HK-2 (cell line): ENCODE data around the gene SLC9A8.
A peak's percentile ranks its signal among the peaks of the same experiment; 100 is the strongest.
"Not testable (repeated sequence)": the region's sequence is repeated elsewhere in the genome, so short reads cannot be mapped to it uniquely, and the experiment has no call there.

ENCODE experiments used
- DNase-seq: peaks from one replicate; pipeline ENCODE4 v3.0.0-alpha.2; 2018; ENCODE audit not compliant: unreplicated experiment

SLC9A8 gene

DNA sequence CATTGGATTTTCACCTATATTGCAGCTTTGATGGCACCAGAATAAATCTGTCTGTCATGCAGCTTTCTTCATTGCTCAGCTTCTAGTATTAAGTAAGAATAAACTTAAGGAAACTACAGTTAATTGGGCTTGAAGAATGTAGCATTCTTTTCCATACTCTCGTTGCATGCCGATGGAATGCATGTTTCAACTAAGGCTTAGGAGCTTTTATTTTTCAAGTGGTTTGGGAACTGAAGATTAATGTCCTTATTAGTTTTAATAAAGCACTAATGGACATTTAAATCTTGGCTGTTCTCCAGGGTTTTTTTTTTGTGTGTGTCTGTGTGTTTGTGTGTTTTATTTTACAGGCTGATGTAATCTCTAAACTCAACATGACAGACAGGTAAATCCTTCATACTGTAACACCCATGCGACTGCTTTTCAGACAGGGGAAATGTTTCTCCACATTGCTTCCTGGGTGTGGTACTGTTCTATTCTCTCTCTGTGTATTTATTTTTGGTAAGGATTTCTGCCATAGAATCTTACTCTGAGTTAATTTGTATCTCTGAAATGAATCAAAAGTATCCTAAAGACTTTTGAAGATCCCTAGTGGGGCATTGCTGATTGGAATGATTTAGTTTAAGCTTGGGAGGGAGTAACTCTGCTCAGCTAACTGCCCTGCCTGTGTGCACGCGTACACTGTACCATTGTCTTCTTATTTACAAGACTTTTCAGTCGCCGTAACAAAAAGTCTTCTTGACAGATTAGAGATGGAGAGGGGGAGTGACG, 38.0 kb downstream of the SLC9A8 start:
- no peak for DNase-seq

DNA sequence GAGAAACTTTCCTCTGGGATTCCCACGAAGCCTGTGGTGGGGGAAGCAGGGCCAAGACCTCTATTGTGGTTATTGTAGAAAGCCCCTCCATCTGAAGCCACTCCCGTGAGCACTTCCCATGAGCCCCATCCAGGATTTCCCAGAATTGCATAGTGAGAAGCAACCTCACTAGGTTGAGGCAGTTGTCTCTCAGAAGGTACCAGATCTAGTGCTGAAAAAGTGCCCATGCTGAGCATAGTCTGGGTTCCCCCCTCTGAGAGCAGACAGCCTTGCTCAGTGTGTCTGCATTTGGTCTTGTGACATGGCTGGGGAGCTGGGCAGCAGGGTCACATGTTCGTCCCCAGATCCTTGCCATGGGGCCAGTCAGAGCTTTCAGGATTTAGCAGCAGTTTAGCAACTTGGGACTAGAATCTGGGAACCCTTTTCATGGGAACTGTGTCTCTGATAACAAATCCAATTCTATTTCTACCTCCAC, 38.6 kb downstream of the SLC9A8 start:
- no peak for DNase-seq

DNA sequence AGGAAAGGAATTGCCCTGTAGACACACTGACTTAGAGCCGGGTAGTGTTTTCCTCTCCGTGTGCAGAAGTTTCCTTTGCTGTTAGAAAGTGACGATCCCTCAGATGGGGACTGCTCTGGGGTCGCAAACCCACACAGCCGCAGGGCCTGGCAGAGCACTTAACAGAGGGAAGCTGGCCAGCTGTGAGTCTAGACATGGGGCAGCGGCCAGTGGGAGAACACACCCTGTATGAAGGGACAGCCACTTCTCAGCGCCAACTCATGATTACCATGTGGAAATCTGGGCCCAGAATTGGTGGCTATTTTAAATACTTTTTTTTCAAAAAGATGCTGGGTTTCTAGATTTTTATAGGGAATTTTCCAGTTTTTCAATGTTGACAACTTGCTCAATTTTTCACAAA, 39.4 kb downstream of the SLC9A8 start:
- no peak for DNase-seq

DNA sequence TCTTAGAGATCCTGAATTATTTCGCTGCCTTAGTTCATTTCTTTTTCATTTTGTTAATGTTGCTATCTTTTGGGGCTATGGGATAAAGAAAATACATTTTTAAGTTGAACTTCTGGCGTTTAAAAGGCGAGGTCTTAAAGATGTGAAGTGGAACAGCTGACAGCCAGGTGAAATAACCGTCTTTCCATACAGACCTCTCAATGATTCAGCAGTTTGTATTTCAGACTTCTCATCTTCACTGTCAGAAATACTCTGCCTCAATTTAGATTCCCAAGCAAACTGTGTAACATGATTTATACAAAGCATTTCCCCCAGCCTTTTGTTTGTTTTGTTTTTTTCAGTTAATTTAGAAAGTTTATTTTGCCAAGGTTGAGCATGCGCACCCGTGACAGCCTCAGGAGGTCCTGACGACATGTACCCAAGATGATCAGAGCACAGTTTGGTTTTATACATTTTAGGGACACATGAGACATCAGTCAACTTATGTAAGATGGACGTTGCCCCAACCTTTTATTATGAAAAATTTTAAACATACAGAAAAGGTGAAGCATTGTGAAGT, 40.0 kb downstream of the SLC9A8 start:
- no peak for DNase-seq

DNA sequence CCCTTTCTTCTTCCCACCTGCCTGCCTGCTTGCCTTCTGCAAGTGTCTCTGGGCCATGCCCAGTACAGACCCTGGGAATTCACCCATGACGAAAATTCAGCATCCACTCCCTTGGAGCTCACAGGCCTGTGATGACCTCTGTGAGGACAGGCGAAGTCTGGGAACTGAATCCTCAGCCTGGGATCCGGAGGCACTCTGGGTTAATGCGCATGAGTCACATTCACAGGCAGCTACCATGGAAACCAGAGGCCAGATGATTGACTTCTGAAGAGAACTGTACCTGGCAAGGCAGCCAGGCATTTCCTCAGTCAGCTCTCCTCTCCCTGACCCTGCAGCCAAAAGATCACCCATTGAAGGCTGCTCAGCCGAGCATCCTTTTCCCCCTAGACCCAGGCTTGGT, 41.0 kb downstream of the SLC9A8 start:
- peak; percentile 84 for DNase-seq

DNA sequence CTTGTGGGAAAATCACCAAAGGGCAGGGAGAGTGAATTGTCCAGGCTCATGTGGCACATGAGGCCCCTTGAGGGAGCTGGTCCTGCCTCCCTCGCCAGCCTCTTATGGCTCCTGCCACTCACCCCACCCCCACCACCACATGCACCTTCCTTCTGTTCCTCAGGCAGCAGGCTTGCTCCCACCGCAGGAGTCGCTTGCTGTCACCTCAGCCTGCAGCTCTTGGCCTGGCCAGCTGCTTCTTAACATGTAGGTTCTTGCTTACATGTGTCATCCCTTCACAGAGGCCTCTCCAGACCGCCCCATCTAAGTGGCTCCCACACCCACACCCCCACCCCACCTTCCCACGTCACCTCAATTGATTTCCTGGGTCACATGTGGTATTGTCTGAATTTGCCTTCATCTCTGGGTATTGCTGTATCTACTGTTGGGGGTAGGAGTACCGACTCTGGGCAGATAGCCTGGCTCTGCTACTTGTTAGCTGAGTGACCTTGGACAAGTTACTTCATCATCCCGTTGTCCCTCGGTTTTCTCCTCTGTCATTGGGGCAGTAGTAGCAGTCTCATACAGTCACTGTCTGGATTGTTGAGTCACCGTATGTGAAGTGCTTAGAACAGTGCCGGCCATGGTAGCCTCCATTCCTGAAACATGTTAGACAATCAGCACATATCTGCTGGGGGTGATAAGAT, 41.7 kb downstream of the SLC9A8 start:
- DNase-seq: no peak

DNA sequence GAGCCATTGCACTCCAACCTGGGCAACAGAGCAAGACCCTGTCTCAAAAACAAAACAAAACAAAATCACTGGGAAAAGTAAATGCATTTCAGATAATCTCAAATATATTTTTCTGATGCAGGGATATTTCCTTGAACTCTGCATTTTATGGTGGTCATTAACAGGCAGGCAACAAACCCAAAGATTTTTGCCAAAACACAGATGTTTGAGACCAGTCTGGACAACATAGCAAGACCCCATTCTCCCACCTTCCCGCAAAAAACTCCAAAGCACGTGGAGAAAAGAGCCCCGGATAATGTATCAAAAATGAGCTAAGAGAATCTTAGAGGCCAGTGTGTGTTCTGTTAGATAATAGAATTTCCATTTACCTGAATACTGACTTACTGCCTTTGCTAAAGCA, 44.3 kb downstream of the SLC9A8 start:
- no peak for DNase-seq

DNA sequence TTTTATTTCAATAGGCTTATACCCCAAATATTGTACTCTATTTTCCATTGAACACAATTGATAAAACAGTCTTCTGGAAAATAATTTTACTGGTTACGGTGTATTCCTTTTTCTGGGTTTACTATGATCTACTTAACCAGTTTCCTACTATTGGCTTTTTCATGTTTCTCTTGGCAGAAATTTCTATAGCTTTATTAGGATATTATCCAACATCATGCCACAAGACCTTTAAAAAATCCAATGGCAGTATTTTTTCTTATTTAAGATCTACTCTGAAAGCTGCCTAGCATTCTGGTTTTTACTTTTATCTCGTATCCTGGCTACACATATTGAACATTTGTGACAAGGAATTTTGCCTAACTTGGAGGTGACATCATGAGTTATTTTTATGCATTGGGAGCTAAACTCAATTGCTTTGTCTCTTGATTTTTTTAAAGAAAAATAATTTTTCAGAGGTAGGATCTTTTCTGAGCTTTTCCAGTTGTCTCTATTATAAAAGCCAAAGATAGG, 45.5 kb downstream of the SLC9A8 start:
- DNase-seq: no peak

DNA sequence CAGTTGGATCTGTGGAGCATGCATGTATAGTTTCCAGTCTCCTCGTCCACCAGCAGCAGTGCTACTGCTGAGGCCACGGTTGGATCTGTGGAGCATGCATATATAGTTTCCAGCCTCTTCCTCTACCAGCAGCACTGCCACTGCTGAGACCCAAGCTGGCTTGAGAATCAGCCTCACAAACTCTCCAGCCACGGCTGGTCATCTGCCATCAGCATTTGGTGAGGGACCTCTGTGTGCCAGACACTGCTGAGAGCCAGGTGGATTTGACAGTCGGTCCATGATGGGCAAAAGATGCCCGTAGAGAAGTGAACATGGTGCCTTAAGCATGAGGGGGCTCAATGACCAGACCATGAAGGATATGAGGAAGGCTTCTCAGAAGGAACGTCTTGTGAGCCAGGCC, 46.4 kb downstream of the SLC9A8 start:
- DNase-seq: no peak

DNA sequence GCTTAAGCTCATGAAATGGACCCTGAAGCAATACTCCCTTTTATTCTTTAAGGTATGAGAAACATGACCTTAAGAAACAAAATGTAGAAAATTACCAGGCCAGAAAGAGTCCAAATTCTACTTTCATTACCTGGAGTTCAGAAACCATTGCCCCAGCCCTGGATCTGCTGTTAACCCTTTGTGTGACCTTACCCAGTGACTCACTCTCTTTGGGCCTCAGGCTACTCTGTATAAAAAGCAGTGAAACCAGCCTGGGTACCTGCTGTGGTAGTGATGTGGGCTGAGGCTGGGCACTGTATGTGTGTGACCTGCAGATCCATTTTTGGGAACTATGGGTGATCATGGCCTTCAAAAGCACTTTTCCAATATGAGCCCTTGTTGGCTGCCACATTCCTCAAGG, 47.2 kb downstream of the SLC9A8 start:
- no peak for DNase-seq

DNA sequence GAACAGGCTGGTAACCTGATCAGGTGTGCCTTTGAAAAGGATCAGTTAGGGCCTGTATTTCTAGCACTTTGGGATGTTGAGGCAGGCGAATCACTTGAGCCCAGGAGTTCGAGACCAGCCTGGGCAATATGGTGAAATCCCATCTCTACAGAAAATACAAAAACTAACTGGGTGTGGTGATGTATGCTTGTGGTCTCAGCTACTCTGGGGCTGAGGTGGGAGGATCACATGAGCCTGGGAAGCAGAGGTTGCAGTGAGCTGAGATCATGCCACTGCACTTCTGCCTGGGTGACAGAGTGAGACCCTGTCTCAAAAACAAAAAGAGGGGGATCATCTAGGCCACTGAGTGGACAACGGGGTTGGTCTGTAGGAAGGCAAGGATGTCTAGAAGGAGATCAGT, 48.6 kb downstream of the SLC9A8 start:
- DNase-seq: not testable (repeated sequence)

DNA sequence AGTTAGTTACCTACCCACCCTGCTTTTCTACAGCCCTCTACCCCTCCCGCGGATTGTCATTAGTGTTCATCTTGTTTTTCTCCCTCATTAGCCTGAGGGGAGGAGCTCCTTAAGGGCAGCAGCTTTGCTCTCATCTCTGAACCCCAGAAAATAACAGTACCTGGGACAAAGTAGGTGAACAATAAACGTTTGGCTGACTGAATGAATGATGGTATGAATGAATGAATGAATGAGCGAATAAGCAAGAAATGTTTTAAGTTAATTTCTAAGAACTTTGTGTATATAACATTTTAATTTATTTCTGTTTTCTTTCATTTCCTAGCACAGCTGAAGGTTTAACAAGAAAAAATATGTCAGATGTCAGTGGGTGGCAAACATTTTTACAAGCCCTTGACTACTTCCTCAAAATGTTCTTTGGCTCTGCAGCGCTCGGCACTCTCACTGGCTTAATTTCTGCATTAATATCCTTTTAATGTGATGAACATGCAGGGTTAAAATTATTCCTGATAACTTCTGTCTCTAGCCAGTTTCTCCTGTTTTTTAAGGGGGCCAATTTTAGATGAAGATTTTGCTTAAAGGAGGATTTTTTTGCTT, 50.1 kb downstream of the SLC9A8 start:
- no peak for DNase-seq

DNA sequence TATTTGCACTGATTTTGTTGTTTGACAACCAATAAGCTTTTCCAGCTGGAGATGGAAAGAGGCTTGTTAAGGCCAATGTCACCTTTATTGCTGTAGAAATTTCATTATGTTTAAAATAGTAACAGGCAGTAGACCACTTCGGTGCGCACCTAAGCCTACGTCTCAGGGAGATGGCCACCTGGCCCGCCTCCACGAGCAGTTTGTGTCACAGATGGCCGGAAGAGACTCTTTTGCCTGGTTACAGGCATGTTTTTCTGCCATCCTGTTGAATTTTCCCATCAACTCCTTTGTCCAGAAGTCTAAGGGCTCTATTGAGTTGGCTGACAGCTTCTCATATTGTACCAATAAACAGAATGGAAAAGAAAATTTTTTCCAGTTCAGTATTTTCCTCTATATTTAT, 51.0 kb downstream of the SLC9A8 start:
- DNase-seq: no peak

DNA sequence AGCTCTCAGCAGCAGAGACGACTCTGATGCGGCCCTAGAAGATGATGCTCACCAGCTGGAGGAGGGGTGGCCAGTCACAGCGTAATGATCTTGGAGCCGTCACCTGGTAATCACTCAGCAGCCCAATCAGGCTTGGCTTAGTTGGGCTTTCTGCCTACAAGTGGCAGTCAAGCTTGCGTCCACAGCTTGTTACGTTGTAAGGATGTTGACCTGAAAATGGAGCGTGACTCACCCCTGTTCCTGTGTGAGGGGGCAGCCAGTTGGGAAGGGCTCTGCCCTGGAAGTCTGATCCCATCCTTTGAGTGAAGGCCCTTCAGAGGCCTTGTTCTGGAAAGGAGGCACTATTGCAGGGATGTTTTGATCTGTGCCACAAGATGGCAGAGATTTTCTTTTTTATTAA, 52.9 kb downstream of the SLC9A8 start:
- no peak for DNase-seq

DNA sequence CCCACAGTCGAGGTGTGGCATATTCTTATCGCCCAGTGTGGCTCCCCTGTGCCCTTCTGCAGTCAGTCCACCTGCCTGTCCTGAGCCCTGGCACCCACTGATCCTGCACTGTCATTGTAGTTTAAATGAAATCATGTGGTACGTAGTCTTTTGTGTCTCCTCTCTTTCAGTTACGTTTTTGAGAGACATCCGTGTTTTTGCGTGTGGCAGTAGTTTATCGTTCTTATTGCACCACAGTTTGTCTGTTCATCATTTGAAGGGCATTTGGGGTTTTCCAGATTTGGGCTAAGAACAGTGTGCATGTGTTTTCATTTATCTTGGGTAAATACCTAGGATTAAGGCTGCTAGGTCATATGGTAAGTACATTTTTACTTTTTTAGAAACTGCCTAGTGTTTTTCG, 53.4 kb downstream of the SLC9A8 start:
- no peak for DNase-seq

DNA sequence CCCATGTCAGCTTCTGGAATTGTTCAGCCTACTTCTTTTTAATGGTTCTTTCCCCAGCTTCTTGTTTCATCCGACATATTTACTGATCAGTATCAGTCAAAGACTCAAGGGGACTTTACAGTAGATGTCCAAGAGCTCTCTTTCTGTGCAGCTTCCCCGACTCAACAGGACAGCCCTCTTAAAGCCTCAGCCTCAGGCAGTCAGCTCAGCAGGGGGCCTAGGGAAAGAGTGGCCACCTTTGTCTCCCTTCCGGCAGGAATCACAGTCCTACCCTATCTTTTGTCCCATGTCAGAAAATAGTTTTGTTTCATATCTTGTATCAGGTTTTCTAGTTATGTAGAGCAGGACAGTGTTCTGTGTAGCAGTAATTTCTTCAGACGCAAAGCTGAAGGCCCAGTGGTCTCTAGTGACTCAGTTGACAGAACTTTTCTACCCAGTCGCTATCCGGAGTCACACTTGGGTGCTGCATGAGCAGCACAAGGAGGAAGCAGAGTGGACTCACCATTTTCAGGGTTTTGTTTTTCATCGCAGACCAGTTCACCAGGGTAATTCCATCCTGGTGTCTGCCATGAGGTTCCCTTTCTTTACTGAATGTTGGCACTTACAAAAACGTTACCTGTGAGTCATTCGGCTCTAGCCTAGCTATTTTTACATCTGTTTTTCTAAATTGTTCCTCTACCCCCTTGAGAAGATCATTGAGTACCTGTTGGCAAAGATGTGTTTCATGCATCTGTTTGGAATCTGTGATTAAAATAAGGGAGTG, 55.0 kb downstream of the SLC9A8 start:
- no peak for DNase-seq

DNA sequence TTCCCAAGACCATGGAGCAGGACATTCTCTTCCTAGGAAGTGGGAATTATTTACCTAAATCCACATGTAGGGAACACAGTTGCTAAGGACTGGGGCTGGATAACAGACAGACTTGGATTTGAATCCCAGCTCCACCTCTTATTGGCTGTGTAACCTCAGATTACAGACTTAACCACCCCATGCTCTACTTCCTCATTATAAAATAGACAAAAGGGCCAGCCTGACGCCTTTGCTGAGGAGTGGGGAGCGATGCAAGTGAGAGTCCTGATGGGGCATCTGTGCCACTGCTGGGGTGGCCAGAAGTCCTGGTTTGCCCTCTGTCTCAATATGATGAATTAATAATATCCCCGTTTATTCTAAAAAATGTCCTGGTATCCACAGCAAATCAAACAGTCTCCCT, 55.9 kb downstream of the SLC9A8 start:
- no peak for DNase-seq

DNA sequence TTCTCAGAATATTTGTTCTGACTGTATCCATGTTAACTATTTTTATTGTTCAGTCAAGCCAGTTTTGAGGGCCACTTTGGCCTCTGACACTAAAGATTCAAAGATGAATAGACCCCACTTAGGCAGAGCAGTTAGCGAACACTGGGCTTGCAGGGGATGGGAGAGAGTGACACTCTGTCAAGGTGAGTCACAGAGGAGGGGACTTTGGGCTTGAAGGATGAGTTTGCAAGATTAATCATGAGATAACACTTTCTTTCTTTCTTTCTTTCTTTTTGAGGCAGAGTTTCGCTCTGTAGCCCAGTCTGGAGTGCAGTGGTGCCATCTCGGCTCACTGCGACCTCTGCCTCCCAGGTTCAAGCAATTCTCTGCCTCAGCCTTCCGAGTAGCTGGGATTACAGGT, 56.3 kb downstream of the SLC9A8 start:
- no peak for DNase-seq

DNA sequence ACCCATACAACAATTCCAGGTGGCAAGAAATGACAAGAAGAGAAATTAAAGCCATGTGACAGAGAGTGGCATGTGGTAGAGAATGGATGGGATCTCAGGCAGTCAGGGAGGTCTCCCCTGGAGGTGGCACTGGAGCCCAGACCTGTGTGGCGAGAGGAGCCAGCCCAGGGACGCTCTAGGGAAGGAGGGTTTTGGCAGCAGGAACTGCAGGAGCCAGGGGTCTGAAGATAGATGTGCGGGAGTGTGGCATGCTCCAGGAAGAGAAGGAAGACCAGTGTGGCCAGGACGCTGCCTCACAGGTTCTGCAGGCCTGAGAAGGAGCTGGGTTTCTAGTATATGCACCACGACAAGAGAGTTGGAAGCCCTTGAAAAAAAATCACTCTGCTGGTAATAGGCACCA, 57.6 kb downstream of the SLC9A8 start:
- DNase-seq: no peak

DNA sequence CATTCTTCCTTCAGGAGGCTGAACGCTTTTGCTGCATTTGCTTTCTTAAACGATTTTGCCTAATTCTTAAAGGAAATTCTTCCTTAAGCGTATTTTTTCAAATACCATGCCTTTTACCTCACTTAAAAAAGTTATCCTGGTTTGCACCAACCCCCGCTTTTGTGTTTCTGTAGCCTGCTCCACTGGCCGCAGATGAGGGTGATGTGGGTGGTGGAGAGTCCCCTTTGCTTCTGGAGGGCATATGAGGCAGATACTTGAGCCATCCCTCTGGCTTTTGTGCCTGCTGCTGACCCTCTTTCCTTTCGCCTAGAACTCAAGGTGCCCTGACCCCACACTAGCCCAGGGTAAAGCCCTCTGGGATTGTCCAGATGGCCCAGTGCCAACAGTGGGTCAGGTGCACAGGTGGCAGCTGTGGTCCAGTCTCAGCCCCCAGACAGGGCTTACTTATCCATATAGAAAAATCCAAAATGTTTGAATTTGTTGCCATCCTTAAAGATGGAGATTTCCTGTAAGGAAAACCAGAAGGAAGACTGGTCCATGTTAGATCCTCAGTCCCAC, 58.8 kb downstream of the SLC9A8 start:
- no peak for DNase-seq

DNA sequence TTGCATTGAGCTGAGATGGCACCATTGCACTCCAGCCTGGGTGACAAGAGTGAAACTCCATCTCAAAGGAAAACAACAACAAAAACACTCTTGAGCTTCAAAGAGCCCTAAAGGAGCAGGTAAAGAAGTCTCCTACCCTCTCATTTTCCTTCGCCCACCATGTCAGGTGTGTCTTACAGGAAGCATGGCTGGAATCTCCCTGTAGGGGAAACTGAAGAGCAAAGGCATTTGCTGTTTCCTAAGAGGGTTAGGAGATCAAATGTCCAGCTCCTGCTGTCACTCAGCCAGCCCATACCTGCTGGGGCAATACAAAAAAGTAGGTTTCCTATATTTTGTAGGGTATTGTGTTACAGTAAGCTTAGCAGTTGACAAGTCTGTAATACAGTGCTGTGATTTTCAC, 59.4 kb downstream of the SLC9A8 start:
- no peak for DNase-seq

DNA sequence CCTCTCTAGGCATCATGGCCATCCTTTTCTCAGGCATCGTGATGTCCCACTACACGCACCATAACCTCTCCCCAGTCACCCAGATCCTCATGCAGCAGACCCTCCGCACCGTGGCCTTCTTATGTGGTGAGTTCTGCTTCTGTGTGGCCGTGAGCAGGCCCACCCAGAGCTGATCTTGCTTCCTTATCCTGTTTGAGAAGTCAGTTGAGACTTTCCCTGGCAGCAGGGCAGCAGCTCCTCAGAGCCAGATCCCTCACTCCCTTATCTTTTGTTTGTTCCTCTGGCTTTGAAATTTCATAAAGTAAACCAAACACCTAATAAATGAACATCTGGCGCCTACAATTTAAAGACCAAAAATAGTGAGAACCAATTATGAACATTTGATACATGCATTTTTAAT, 62.1 kb downstream of the SLC9A8 start:
- DNase-seq: no peak
